HEK293 (cell line): ENCODE results near the gene UBE2J2.

ENCODE experiments used
- CTCF ChIA-PET: fragments of 350-600 bp; formaldehyde crosslinking; extraction: SDS; loops from one replicate; lab custom pipeline; 2021; ENCODE audit warnings: antibody characterized with exemption; lab: Yijun Ruan, JAX
- POLR2A ChIA-PET: fragments of 300-600 bp; formaldehyde crosslinking; extraction: SDS; loops from one replicate; lab custom pipeline; 2020; ENCODE audit warnings: antibody characterized with exemption, inconsistent platforms; lab: Yijun Ruan, JAX
- H3K27ac ChIP-seq: fragments of 200-500 bp; sonication (Bioruptor generic); 2 replicates; pipeline ENCODE4 v1.5.1; 2014; ENCODE audit warnings: low read depth, low read length, control low read depth, inconsistent platforms; ENCODE audit errors: extremely low read depth
- H3K36me3 ChIP-seq, 2 experiments: fragments of 200-500 bp in 1 of 2; sonication (Bioruptor generic) in 1 of 2; 1 replicate in 1 of 2; 2 replicates in 1 of 2; pipeline ENCODE4 v1.5.1; 2014 to 2017; ENCODE audit warnings: inconsistent platforms in 2 of 2, low read length in 2 of 2; ENCODE audit not compliant: control insufficient read depth in 2 of 2, insufficient read depth in 1 of 2
- H3K4me1 ChIP-seq: fragments of 200-500 bp; sonication (Bioruptor generic); 2 replicates; pipeline ENCODE4 v1.5.1; 2014; ENCODE audit warnings: mild to moderate bottlenecking, low read length, inconsistent platforms; ENCODE audit not compliant: control insufficient read depth, insufficient read depth
- H3K4me3 ChIP-seq: 2 replicates; pipeline ENCODE4 v1.5.1; 2011; ENCODE audit warnings: low read depth, mild to moderate bottlenecking, control low read depth, low read length, moderate library complexity
- H3K9me3 ChIP-seq: fragments of 200-500 bp; sonication (Bioruptor generic); 2 replicates; pipeline ENCODE4 v1.5.1; 2014; ENCODE audit warnings: low read depth, low read length, inconsistent platforms; ENCODE audit not compliant: control insufficient read depth, insufficient read depth
- FEZF1 ChIP-seq: fragments of 450-650 bp; formaldehyde crosslinking; IDR thresholded peaks from 2 replicates; pipeline ENCODE4 v1.5.1; 2016; ENCODE audit warnings: missing biosample characterization, missing genetic modification characterization
- KLF10 ChIP-seq: fragments of 450-650 bp; IDR thresholded peaks from 2 replicates; pipeline ENCODE4 v1.5.1; 2018; ENCODE audit warnings: missing biosample characterization, mild to moderate bottlenecking, missing genetic modification characterization
- OSR2 ChIP-seq: fragments of 450-650 bp; formaldehyde crosslinking; IDR thresholded peaks from 2 replicates; pipeline ENCODE4 v1.5.1; 2016; ENCODE audit warnings: missing biosample characterization, missing genetic modification characterization
- PRDM1 ChIP-seq: fragments of 450-650 bp; formaldehyde crosslinking; IDR thresholded peaks from 2 replicates; pipeline ENCODE4; 2016; ENCODE audit warnings: missing biosample characterization, missing genetic modification characterization
- ZBTB48 ChIP-seq: fragments of 450-650 bp; formaldehyde crosslinking; IDR thresholded peaks from 2 replicates; pipeline ENCODE4 v1.5.1; 2016; ENCODE audit warnings: missing biosample characterization, missing genetic modification characterization
- ZNF146 ChIP-seq: fragments of 450-650 bp; formaldehyde crosslinking; IDR thresholded peaks from 2 replicates; pipeline ENCODE4 v1.5.1; 2016; ENCODE audit warnings: missing biosample characterization, missing genetic modification characterization
- ZNF169 ChIP-seq: fragments of 450-650 bp; formaldehyde crosslinking; IDR thresholded peaks from 2 replicates; pipeline ENCODE4 v1.5.1; 2016; ENCODE audit warnings: missing biosample characterization, missing genetic modification characterization
- ZNF548 ChIP-seq: fragments of 450-650 bp; formaldehyde crosslinking; IDR thresholded peaks from 2 replicates; pipeline ENCODE4 v1.5.1; 2016; ENCODE audit warnings: missing biosample characterization, missing genetic modification characterization
- ZNF624 ChIP-seq: fragments of 450-650 bp; formaldehyde crosslinking; IDR thresholded peaks from 2 replicates; pipeline ENCODE4 v1.5.1; 2017; ENCODE audit warnings: missing biosample characterization, missing genetic modification characterization
- ZNF654 ChIP-seq: fragments of 450-650 bp; formaldehyde crosslinking; IDR thresholded peaks from 2 replicates; pipeline ENCODE4 v1.5.1; 2016; ENCODE audit warnings: low read depth, missing biosample characterization, missing genetic modification characterization
- ZNF660 ChIP-seq: fragments of 450-650 bp; IDR thresholded peaks from 2 replicates; pipeline ENCODE4 v1.5.1; 2018; ENCODE audit warnings: missing biosample characterization, mild to moderate bottlenecking, missing genetic modification characterization
- ZSCAN30 ChIP-seq: fragments of 450-650 bp; IDR thresholded peaks from 2 replicates; pipeline ENCODE4 v1.5.1; 2018; ENCODE audit warnings: missing biosample characterization, mild to moderate bottlenecking, missing genetic modification characterization, moderate library complexity
- TF ChIP-seq, protein P1 (sequence below): fragments of 450-650 bp; formaldehyde crosslinking; IDR thresholded peaks from 2 replicates; pipeline ENCODE4 v1.5.1; 2016; ENCODE audit warnings: missing biosample characterization, missing genetic modification characterization
- TF ChIP-seq, protein P2 (sequence below): fragments of 450-650 bp; formaldehyde crosslinking; IDR thresholded peaks from 2 replicates; pipeline ENCODE4 v1.5.1; 2017; ENCODE audit warnings: missing biosample characterization, missing genetic modification characterization
- TF ChIP-seq, protein P3 (sequence below): fragments of 450-650 bp; formaldehyde crosslinking; IDR thresholded peaks from 2 replicates; pipeline ENCODE4 v1.5.1; 2016; ENCODE audit warnings: missing biosample characterization, missing genetic modification characterization
- TF ChIP-seq, protein P4 (sequence below): fragments of 450-650 bp; formaldehyde crosslinking; IDR thresholded peaks from 2 replicates; pipeline ENCODE4 v1.5.1; 2016; ENCODE audit warnings: missing biosample characterization, missing genetic modification characterization, borderline replicate concordance
- TF ChIP-seq, protein P5 (sequence below): fragments of 450-650 bp; formaldehyde crosslinking; IDR thresholded peaks from 2 replicates; pipeline ENCODE4 v1.5.1; 2016; ENCODE audit warnings: missing biosample characterization, missing genetic modification characterization

Gene UBE2J2

DNA sequence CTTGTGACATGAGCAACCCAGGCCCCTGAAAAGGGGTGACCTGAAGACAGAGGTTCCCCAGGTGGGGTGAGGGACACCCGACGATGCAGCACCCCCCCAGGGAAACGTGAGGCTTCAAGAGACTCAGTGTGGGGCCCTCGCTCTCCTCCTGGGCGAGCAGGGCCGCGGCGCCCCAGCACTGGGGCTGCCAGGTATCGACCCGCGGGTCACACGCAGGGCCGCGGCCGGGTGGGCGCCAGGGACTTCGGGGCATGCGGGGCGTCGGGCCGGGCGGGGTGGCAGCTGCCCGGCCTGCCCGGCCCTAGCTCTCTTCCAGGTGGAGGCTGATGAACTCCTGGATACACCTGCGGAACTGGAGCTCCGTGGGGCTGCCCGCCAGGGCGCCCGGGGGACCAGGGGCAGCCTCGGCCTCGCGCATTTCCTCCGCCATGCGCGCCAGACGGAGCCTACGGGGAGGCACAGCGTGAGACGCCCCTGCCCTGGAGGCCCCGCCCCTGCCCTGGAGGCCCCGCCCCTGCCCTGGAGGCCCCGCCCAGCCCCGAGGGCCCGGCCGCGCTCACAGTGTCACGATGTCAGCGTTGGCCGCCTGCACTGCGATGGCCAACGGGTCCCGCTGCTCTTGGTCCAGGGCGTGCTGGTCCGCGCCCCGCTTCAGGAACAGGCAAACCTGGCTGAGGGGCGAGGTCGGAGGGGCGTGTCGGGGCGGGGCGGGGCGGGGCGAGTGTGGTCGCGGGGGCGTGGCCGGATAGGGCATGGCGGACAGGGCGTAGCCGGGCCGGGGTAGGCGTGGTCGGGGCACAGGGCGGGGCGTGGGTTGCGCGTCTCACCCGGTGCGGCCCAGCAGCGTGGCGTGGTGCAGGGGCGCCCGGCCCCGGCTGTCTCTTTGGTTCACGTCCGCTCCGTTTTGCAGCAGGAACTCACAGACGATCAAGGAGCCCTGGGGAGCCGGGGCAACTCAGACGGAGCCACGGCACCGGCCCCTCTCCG lies 19.9 kb upstream of the UBE2J2 start (continued):
- TF ChIP-seq ZSCAN30 (tag by site-specific recombination) (no peak), ZNF169 (no peak), KLF10 (tag by site-specific recombination) (peak; percentile 88), OSR2 (tag by site-specific recombination) (no peak)
- TF ChIP-seq, protein P1, sequence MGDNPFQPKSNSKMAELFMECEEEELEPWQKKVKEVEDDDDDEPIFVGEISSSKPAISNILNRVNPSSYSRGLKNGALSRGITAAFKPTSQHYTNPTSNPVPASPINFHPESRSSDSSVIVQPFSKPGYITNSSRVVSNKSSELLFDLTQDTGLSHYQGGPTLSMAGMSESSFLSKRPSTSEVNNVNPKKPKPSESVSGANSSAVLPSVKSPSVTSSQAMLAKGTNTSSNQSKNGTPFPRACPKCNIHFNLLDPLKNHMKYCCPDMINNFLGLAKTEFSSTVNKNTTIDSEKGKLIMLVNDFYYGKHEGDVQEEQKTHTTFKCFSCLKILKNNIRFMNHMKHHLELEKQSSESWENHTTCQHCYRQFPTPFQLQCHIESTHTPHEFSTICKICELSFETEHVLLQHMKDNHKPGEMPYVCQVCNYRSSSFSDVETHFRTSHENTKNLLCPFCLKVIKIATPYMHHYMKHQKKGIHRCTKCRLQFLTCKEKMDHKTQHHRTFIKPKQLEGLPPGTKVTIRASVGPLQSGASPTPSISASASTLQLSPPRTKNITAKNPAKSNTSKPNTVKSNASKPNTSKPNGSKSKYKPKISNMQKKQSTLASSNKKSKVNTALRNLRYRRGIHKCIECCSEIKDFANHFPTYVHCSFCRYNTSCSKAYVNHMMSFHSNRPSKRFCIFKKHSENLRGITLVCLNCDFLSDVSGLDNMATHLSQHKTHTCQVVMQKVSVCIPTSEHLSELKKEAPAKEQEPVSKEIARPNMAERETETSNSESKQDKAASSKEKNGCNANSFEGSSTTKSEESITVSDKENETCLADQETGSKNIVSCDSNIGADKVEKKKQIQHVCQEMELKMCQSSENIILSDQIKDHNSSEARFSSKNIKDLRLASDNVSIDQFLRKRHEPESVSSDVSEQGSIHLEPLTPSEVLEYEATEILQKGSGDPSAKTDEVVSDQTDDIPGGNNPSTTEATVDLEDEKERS: no peak

DNA sequence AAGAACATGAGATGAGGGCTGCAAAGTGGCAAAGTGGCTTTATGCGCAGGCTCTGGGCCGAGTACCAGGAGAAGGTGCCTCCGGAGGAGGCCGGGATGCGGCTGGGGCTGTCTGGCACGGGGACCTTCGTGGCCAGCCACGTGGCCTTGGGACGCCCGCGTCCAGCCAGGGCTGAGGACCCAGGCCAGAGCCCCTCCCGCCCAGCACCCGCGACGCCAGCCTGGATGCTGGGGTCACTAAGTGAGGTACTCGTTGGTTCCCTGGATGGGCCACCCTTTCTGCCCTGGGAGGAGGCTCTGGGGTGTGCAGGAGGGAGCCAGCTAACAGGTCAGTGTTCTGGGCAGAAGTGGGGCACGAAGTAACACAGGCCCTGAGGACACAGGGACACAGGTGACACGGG lies 19.2 kb upstream of the UBE2J2 start:
- H3K27ac ChIP-seq: no peak overlapping the region
- POLR2A ChIA-PET: interaction anchor here (1.1 to 2.7 kb wide), 2 partner anchors 8 to 171 kb away, joined by 4 to 9 read pairs; no protein-coding TSS in a partner anchor
- TF ChIP-seq ZNF624: no peak
- TF ChIP-seq ZNF660: no peak
- no peak for TF ChIP-seq ZNF548
- TF ChIP-seq, protein P2, sequence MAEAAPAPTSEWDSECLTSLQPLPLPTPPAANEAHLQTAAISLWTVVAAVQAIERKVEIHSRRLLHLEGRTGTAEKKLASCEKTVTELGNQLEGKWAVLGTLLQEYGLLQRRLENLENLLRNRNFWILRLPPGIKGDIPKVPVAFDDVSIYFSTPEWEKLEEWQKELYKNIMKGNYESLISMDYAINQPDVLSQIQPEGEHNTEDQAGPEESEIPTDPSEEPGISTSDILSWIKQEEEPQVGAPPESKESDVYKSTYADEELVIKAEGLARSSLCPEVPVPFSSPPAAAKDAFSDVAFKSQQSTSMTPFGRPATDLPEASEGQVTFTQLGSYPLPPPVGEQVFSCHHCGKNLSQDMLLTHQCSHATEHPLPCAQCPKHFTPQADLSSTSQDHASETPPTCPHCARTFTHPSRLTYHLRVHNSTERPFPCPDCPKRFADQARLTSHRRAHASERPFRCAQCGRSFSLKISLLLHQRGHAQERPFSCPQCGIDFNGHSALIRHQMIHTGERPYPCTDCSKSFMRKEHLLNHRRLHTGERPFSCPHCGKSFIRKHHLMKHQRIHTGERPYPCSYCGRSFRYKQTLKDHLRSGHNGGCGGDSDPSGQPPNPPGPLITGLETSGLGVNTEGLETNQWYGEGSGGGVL (tag by site-specific recombination): no peak
- no peak for TF ChIP-seq KLF10 (tag by site-specific recombination)
- no peaks in the 10 kb centered on the region for H3K9me3 ChIP-seq
- H3K4me1 ChIP-seq: no peaks in the 10 kb centered on the region
- CTCF ChIA-PET: interaction anchor here (0.6 to 4.3 kb wide), 5 partner anchors 10 to 179 kb away, joined by 3 to 76 read pairs (median 10); no protein-coding TSS in a partner anchor
- peaks cover 0 to 40% of the 10 kb centered on the region in 2 experiments; a peak in 1 of 3 replicates for H3K36me3 ChIP-seq
- no peak overlapping the region for H3K4me3 ChIP-seq

DNA sequence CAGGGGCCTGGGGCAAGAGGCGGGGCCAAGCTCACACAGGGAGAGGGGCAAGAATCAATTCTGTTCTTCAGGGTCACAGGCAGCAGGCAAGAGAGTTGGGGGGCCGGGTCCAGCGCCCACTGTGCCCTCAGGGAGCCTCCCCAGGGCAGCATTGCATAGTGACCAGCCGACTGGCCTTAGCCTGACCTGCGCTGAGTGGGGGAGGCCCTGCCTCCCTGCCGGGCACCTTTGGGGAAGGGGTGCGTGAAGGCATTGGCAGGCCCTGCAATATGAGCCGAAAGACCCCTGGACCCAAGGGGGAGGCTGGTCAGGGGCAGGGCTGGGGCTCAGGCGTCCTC lies 18.8 kb upstream of the UBE2J2 start:
- no peaks in the 10 kb centered on the region for H3K4me1 ChIP-seq
- H3K4me3 ChIP-seq: no peak overlapping the region
- no peak overlapping the region for H3K27ac ChIP-seq
- peaks cover 0 to 36% of the 10 kb centered on the region in 2 experiments; a peak in 1 of 3 replicates for H3K36me3 ChIP-seq
- POLR2A ChIA-PET: interaction anchor here (1.1 to 2.8 kb wide), 5 partner anchors 8 to 308 kb away, joined by 3 to 12 read pairs (median 4); partner anchors contain the start of gene UBE2J2
- no peaks in the 10 kb centered on the region for H3K9me3 ChIP-seq
- CTCF ChIA-PET: interaction anchor here (0.6 to 4.3 kb wide), 18 partner anchors 8 to 350 kb away, joined by 3 to 76 read pairs (median 4); no protein-coding TSS in a partner anchor
- TF ChIP-seq PRDM1 (tag by site-specific recombination) (no peak), ZNF654 (tag by site-specific recombination) (no peak), FEZF1 (tag by site-specific recombination) (no peak), ZBTB48 (no peak), ZNF146 (tag by site-specific recombination) (no peak)
- TF ChIP-seq, protein P3, sequence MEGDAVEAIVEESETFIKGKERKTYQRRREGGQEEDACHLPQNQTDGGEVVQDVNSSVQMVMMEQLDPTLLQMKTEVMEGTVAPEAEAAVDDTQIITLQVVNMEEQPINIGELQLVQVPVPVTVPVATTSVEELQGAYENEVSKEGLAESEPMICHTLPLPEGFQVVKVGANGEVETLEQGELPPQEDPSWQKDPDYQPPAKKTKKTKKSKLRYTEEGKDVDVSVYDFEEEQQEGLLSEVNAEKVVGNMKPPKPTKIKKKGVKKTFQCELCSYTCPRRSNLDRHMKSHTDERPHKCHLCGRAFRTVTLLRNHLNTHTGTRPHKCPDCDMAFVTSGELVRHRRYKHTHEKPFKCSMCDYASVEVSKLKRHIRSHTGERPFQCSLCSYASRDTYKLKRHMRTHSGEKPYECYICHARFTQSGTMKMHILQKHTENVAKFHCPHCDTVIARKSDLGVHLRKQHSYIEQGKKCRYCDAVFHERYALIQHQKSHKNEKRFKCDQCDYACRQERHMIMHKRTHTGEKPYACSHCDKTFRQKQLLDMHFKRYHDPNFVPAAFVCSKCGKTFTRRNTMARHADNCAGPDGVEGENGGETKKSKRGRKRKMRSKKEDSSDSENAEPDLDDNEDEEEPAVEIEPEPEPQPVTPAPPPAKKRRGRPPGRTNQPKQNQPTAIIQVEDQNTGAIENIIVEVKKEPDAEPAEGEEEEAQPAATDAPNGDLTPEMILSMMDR (tag by site-specific recombination): no peak
- TF ChIP-seq, protein P4, sequence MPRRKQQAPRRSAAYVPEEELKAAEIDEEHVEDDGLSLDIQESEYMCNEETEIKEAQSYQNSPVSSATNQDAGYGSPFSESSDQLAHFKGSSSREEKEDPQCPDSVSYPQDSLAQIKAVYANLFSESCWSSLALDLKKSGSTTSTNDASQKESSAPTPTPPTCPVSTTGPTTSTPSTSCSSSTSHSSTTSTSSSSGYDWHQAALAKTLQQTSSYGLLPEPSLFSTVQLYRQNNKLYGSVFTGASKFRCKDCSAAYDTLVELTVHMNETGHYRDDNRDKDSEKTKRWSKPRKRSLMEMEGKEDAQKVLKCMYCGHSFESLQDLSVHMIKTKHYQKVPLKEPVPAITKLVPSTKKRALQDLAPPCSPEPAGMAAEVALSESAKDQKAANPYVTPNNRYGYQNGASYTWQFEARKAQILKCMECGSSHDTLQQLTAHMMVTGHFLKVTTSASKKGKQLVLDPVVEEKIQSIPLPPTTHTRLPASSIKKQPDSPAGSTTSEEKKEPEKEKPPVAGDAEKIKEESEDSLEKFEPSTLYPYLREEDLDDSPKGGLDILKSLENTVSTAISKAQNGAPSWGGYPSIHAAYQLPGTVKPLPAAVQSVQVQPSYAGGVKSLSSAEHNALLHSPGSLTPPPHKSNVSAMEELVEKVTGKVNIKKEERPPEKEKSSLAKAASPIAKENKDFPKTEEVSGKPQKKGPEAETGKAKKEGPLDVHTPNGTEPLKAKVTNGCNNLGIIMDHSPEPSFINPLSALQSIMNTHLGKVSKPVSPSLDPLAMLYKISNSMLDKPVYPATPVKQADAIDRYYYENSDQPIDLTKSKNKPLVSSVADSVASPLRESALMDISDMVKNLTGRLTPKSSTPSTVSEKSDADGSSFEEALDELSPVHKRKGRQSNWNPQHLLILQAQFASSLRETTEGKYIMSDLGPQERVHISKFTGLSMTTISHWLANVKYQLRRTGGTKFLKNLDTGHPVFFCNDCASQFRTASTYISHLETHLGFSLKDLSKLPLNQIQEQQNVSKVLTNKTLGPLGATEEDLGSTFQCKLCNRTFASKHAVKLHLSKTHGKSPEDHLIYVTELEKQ (tag by site-specific recombination): no peak
- TF ChIP-seq, protein P5, sequence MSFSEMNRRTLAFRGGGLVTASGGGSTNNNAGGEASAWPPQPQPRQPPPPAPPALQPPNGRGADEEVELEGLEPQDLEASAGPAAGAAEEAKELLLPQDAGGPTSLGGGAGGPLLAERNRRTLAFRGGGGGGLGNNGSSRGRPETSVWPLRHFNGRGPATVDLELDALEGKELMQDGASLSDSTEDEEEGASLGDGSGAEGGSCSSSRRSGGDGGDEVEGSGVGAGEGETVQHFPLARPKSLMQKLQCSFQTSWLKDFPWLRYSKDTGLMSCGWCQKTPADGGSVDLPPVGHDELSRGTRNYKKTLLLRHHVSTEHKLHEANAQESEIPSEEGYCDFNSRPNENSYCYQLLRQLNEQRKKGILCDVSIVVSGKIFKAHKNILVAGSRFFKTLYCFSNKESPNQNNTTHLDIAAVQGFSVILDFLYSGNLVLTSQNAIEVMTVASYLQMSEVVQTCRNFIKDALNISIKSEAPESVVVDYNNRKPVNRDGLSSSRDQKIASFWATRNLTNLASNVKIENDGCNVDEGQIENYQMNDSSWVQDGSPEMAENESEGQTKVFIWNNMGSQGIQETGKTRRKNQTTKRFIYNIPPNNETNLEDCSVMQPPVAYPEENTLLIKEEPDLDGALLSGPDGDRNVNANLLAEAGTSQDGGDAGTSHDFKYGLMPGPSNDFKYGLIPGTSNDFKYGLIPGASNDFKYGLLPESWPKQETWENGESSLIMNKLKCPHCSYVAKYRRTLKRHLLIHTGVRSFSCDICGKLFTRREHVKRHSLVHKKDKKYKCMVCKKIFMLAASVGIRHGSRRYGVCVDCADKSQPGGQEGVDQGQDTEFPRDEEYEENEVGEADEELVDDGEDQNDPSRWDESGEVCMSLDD (tag by site-specific recombination): no peak
